ENCODE data around the gene BSPH1.

BSPH1 gene

GRCh38 chr19:48020686-48021085, 28.7 kb upstream of the BSPH1 start:
- Histone ChIP-seq H3K4ac (ENCODE audit: low read depth in 1 of 2, low read length in 2 of 2) (no peak overlapping the region), H2BK15ac (ENCODE audit: low read depth, poor library complexity, severe bottlenecking) (no peak overlapping the region), H3K27me3 (ENCODE audit: control insufficient read depth in 1 of 2, insufficient read depth in 1 of 2, low read length in 2 of 2) (peaks cover 12 to 56% of the 10 kb centered on the region in 2 experiments), H2AFZ (ENCODE audit: low read depth, low read length) (no peak overlapping the region), H2AK5ac (ENCODE audit: low read length, severe bottlenecking) (no peak overlapping the region), H3K4me3 (ENCODE audit: insufficient read depth in 1 of 2, low read depth in 1 of 2, low read length in 2 of 2) (no peak overlapping the region), H3K14ac (ENCODE audit: low read length in 2 of 2) (no peak overlapping the region), H3K4me1 (ENCODE audit: control insufficient read depth, insufficient read depth, low read depth, low read length) (no peaks in the 10 kb centered on the region), H4K8ac (ENCODE audit: low read length) (no peak overlapping the region), H2BK5ac (ENCODE audit: low read depth, low read length, poor library complexity, severe bottlenecking) (no peak overlapping the region), H3K9me3 (ENCODE audit: control insufficient read depth, low read length) (peaks cover 5% of the 10 kb centered on the region), H4K91ac (ENCODE audit: low read length) (no peak overlapping the region), H2BK12ac (ENCODE audit: low read length in 2 of 2) (no peak overlapping the region), H3K27ac (ENCODE audit: low read length, poor library complexity, severe bottlenecking) (no peak overlapping the region), H3K9ac (ENCODE audit: low read length) (no peak overlapping the region), H3K18ac (ENCODE audit: low read depth in 1 of 2, low read length in 2 of 2) (no peak overlapping the region), H3K36me3 (ENCODE audit: control insufficient read depth in 1 of 2, insufficient read depth in 2 of 2, low read depth in 1 of 2, low read length in 2 of 2) (no peaks in the 10 kb centered on the region), H2BK120ac (ENCODE audit: low read depth, low read length) (no peak overlapping the region), H3K23ac (ENCODE audit: low read length in 2 of 2) (no peak overlapping the region), H3K4me2 (ENCODE audit: low read length, poor library complexity, severe bottlenecking) (no peak overlapping the region), H3K79me1 (replicated peaks; ENCODE audit: low read length, poor library complexity, severe bottlenecking) (no peaks in the 10 kb centered on the region)
- DNase-seq, result no peak
- 94% methylated on average over 2 of the region's 3 CpGs for WGBS

GRCh38 chr19:48010932-48011758, 19.2 kb upstream of the BSPH1 start:
- Histone ChIP-seq H3K9me3 (ENCODE audit: control insufficient read depth, low read length) (peaks cover 21% of the 10 kb centered on the region), H3K4ac (ENCODE audit: low read depth in 1 of 2, low read length in 2 of 2) (no peak overlapping the region), H3K79me1 (replicated peaks; ENCODE audit: low read length, poor library complexity, severe bottlenecking) (no peaks in the 10 kb centered on the region), H2AFZ (ENCODE audit: low read depth, low read length) (no peak overlapping the region), H2BK12ac (ENCODE audit: low read length in 2 of 2) (no peak overlapping the region), H3K14ac (ENCODE audit: low read length in 2 of 2) (no peak overlapping the region), H2BK5ac (ENCODE audit: low read depth, low read length, poor library complexity, severe bottlenecking) (no peak overlapping the region), H3K36me3 (ENCODE audit: control insufficient read depth in 1 of 2, insufficient read depth in 2 of 2, low read depth in 1 of 2, low read length in 2 of 2) (no peaks in the 10 kb centered on the region), H3K27ac (ENCODE audit: low read length, poor library complexity, severe bottlenecking) (no peak overlapping the region), H3K18ac (ENCODE audit: low read depth in 1 of 2, low read length in 2 of 2) (no peak overlapping the region), H3K9ac (ENCODE audit: low read length) (no peak overlapping the region), H2BK15ac (ENCODE audit: low read depth, poor library complexity, severe bottlenecking) (no peak overlapping the region), H3K4me3 (ENCODE audit: insufficient read depth in 1 of 2, low read depth in 1 of 2, low read length in 2 of 2) (no peak overlapping the region), H3K23ac (ENCODE audit: low read length in 2 of 2) (no peak overlapping the region), H2BK120ac (ENCODE audit: low read depth, low read length) (no peak overlapping the region), H4K91ac (ENCODE audit: low read length) (no peak overlapping the region), H3K4me2 (ENCODE audit: low read length, poor library complexity, severe bottlenecking) (no peak overlapping the region), H3K4me1 (ENCODE audit: control insufficient read depth, insufficient read depth, low read depth, low read length) (no peaks in the 10 kb centered on the region), H3K27me3 (ENCODE audit: control insufficient read depth in 1 of 2, insufficient read depth in 1 of 2, low read length in 2 of 2) (peaks cover 7 to 12% of the 10 kb centered on the region in 2 experiments), H2AK5ac (ENCODE audit: low read length, severe bottlenecking) (no peak overlapping the region), H4K8ac (ENCODE audit: low read length) (no peak overlapping the region)
- DNase-seq, result no peak
- WGBS, result 89% methylated on average over 10 of the region's 11 CpGs

GRCh38 chr19:48006762-48007161, 14.8 kb upstream of the BSPH1 start:
- Histone ChIP-seq H2AK5ac (ENCODE audit: low read length, severe bottlenecking) (no peak overlapping the region), H2BK120ac (ENCODE audit: low read depth, low read length) (no peak overlapping the region), H3K4me1 (ENCODE audit: control insufficient read depth, insufficient read depth, low read depth, low read length) (no peaks in the 10 kb centered on the region), H3K27me3 (ENCODE audit: control insufficient read depth in 1 of 2, insufficient read depth in 1 of 2, low read length in 2 of 2) (peaks cover 3 to 6% of the 10 kb centered on the region in 2 experiments), H3K36me3 (ENCODE audit: control insufficient read depth in 1 of 2, insufficient read depth in 2 of 2, low read depth in 1 of 2, low read length in 2 of 2) (no peaks in the 10 kb centered on the region), H3K23ac (ENCODE audit: low read length in 2 of 2) (no peak overlapping the region), H2BK5ac (ENCODE audit: low read depth, low read length, poor library complexity, severe bottlenecking) (no peak overlapping the region), H2BK15ac (ENCODE audit: low read depth, poor library complexity, severe bottlenecking) (no peak overlapping the region), H3K4me3 (ENCODE audit: insufficient read depth in 1 of 2, low read depth in 1 of 2, low read length in 2 of 2) (no peak overlapping the region), H3K9me3 (ENCODE audit: control insufficient read depth, low read length) (peaks cover 16% of the 10 kb centered on the region), H4K8ac (ENCODE audit: low read length) (no peak overlapping the region), H3K18ac (ENCODE audit: low read depth in 1 of 2, low read length in 2 of 2) (no peak overlapping the region), H3K9ac (ENCODE audit: low read length) (no peak overlapping the region), H3K4me2 (ENCODE audit: low read length, poor library complexity, severe bottlenecking) (no peak overlapping the region), H2BK12ac (ENCODE audit: low read length in 2 of 2) (no peak overlapping the region), H2AFZ (ENCODE audit: low read depth, low read length) (no peak overlapping the region), H3K79me1 (replicated peaks; ENCODE audit: low read length, poor library complexity, severe bottlenecking) (no peaks in the 10 kb centered on the region), H3K4ac (ENCODE audit: low read depth in 1 of 2, low read length in 2 of 2) (no peak overlapping the region), H4K91ac (ENCODE audit: low read length) (no peak overlapping the region), H3K27ac (ENCODE audit: low read length, poor library complexity, severe bottlenecking) (no peak overlapping the region), H3K14ac (ENCODE audit: low read length in 2 of 2) (no peak overlapping the region)
- 77% methylated on average over 6 of the region's 6 CpGs for WGBS
- DNase-seq, result no peak

- H3K23ac ChIP-seq (ENCODE audit: low read length in 2 of 2), result no peak overlapping the region
- no peak overlapping the region for H2BK120ac ChIP-seq (ENCODE audit: low read depth, low read length)
- H3K4me3 ChIP-seq (ENCODE audit: insufficient read depth in 1 of 2, low read depth in 1 of 2, low read length in 2 of 2), result no peak overlapping the region
- H4K91ac ChIP-seq (ENCODE audit: low read length), result no peak overlapping the region
- H2BK5ac ChIP-seq (ENCODE audit: low read depth, low read length, poor library complexity, severe bottlenecking), result no peak overlapping the region
- H3K4me2 ChIP-seq (ENCODE audit: low read length, poor library complexity, severe bottlenecking), result no peak overlapping the region
- no peak overlapping the region for H3K4ac ChIP-seq (ENCODE audit: low read depth in 1 of 2, low read length in 2 of 2)
- no peak overlapping the region for H2BK12ac ChIP-seq (ENCODE audit: low read length in 2 of 2)
- no peak overlapping the region for H2AFZ ChIP-seq (ENCODE audit: low read depth, low read length)
- no peak overlapping the region for H3K14ac ChIP-seq (ENCODE audit: low read length in 2 of 2)
- WGBS, result 83% methylated on average over 6 of the region's 6 CpGs
- no peak for DNase-seq
- H3K18ac ChIP-seq (ENCODE audit: low read depth in 1 of 2, low read length in 2 of 2), result no peak overlapping the region
- peaks cover 7% of the 10 kb centered on the region for H3K9me3 ChIP-seq (ENCODE audit: control insufficient read depth, low read length)
- peaks cover 3 to 10% of the 10 kb centered on the region in 2 experiments for H3K27me3 ChIP-seq (ENCODE audit: control insufficient read depth in 1 of 2, insufficient read depth in 1 of 2, low read length in 2 of 2)
- no peaks in the 10 kb centered on the region for H3K36me3 ChIP-seq (ENCODE audit: control insufficient read depth in 1 of 2, insufficient read depth in 2 of 2, low read depth in 1 of 2, low read length in 2 of 2)
- no peak overlapping the region for H2AK5ac ChIP-seq (ENCODE audit: low read length, severe bottlenecking)
- H3K9ac ChIP-seq (ENCODE audit: low read length), result no peak overlapping the region
- H3K27ac ChIP-seq (ENCODE audit: low read length, poor library complexity, severe bottlenecking), result no peak overlapping the region
- no peaks in the 10 kb centered on the region for H3K4me1 ChIP-seq (ENCODE audit: control insufficient read depth, insufficient read depth, low read depth, low read length)
- no peak overlapping the region for H2BK15ac ChIP-seq (ENCODE audit: low read depth, poor library complexity, severe bottlenecking)
- no peak overlapping the region for H4K8ac ChIP-seq (ENCODE audit: low read length)
- no peaks in the 10 kb centered on the region for H3K79me1 ChIP-seq (replicated peaks; ENCODE audit: low read length, poor library complexity, severe bottlenecking)
Observed at GRCh38 chr19:48004236-48004635, 12.3 kb upstream of the BSPH1 start.

Measured in mesenchymal stem cell (in vitro differentiated cells and primary cell).